GM19438 (cell line): ENCODE results near the gene TF.
"Not testable (repeated sequence)": the region's sequence is repeated elsewhere in the genome, so short reads cannot be mapped to it uniquely, and the experiment has no call there.

ENCODE experiments used
- ATAC-seq: cut with Tn5 transposase; IDR thresholded peaks from one replicate; pipeline ENCODE4 v1.9.1; 2021; ENCODE audit warnings: low read depth; ENCODE audit not compliant: unreplicated experiment

The TF gene

DNA sequence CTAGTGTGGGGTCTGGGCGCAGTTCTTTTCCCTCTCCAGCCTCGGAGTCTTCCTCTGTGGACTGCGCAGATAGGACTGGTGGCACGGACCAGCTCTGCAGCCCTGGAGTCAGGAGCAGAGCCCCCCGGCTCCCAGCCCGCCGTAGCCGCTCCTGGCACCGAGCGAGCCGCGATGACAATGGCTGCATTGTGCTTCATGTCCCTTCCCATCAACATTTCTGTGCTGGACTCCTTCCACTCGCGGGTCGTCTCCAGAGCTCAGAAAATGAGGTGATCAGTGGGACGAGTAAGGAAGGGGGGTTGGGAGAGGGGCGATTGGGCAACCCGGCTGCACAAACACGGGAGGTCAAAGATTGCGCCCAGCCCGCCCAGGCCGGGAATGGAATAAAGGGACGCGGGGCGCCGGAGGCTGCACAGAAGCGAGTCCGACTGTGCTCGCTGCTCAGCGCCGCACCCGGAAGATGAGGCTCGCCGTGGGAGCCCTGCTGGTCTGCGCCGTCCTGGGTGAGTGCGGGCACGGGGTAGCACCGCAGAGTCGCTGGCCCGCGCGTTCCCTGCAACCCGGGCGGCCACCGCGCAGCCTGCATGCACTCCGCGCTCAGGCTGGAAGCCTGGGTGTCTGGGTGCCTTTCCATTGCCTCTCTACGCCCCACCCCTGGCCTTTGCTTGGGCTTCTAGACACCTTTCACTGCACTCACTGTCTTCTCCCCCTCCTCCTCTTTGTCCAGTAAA is at the start of gene TF:
TSS of gene TF (plus strand) at position 413 of the 731 bp plus-strand sequence. CDS start at position 461, 48 bp downstream.
- ATAC-seq, result no peak

DNA sequence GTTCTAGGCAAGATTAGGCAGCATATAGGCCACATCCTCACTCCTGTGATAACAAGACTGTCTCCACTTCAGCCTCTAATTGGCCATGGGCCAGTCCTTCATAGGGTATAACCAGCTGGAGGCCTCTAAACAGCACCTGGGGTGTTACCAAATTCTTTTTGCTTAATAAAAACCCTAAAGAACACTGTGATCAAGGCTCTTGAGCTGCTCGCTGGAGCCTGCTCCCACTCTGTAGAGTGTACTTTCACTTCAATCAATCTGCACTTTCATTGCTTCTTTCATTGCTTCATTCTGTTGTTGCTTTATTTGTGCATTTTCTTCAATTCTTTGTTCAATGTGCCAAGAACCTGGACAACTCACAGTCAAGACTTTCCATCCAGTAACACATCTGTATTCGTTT is 48.2 kb upstream of the TF start:
- ATAC-seq, result no peak

DNA sequence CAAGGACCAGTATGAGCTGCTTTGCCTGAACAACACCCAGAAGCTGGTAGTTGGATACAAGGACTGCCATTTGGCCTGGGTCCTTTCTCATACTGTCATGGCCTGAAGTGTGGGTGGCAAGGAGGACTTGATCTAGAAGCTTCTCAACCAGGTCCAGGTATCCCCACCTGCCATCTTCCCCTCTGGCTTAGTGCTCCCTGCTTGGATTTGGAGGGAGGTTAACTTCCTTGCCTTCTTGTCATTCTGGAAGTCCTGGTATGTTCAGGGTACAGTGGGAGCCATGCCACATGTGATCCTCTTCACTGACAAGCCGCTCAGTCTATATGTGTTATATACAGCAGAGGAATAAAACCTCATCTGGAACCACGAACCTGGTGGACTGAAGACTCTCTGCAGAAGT is 46.7 kb upstream of the TF start:
- ATAC-seq, result no peak

DNA sequence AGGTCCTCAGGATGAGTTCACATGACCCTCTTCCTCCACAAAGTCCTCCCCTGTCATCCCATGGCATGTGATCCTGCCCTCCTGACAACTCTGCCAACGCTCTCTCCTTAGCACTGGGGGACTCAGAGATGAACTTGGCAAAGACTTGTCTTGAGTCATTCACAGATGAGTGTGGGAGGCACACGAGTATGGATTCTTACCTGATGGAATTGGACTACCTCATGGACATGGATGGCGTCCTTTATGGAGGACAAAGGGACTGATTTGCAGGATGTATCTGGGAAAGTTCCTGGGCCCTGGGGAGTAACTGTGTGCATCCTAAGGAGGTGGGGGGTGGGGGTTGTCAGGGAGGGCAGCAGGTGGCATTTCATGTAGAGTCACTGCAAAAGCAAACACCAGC is 46.3 kb upstream of the TF start:
- ATAC-seq, result no peak

DNA sequence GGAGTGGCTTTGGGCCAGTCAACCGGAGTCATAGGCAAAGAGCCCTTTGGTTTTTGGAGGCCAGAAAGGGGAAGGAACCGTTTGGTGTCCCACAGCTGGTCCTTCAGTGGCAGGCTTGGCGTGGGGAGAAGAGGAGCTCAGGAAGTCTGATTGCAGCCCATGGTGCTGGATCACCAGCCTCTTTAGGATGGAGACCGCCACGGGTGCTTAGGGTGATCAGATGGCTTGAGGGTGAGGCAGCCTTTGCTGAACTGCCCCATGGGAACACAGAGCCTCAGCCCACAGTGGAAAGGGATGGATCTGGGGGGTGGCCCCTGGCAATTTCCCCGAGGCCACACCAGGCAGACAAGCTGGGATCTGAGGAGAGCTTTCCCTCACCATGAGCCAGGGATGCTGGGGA is 45.8 kb upstream of the TF start:
- no peak for ATAC-seq

DNA sequence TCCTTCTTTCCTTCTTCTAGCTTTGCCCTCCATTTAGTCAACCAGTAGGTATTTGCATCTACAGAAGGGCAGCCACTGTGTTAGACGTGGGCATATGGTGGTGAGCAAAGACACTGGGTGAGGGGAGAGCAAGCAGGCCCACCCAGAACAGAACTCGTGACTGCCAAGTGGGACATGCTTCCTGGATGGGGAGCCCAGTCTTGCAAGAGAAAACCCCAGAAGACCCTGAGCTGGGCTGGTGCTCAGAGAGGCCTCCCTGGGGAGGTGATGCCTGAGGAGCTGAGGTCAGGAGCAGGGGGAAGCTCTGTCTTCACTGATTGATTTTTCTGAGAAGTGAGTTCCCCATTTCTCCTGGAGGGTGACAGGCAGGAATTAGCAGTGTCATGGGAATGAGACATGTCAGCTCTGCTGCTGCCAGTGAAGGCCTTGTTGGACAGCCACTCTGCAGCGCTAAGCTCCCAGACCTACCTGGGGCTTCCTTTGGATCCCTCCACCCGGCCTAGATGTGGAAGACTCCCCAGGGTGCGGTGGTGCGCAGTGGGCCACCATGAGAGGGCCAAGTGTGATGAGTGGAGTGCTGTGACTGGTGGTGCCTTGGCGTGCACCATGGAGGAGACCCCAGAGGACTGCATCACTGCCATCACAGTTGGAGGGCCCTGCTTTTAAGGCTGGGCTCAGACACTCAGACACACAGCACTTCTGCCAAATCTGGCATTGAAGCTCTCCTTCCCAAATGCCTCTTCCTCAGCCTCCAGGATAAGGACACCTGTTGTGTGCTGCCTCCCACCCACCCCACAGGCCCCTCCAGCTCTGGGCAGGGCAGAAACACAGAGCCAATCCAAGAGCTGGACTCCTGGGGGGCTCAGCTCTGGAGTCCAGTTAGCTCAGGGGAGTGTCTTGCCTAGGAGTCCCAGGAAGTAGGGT is 44.5 kb upstream of the TF start:
- no peak for ATAC-seq

DNA sequence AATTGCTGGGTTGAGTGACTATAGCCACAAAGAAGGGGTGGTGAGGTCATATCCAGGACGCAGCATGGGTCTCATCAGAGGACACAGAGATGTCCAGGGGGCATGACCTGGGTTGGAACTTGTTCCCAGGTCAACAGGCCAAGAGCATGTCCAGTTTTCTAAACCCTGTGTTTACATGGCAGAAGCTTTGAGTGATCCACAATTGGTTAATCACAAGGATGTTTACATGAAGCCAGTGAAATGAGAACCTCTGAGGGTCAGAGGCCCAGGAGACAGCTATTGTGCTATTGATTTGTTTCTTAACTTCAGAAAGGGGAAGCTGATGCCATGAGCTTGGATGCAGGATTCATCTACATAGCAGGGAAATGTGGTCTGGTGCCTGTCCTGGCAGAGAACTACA is 42.3 kb upstream of the TF start:
- no peak for ATAC-seq

DNA sequence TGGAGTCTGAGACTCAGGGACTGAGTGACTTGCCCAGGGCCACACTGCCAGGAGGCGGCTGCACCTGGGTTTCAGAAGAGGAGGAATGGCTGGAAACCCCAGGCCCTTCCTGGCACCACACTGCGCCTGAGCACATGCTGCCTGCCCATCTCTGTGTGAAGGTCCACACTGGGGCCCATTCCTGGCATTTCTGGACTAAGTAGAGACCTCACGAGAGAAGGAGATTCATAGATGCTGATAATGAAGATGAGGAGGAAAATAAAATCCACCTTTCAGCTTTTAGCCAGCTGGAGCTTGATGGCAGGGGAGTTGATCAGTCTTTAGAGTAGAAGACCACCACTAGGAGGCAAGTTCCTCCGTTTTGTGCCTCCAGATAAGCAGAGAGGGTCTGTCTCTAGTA is 40.2 kb upstream of the TF start:
- ATAC-seq, result no peak

DNA sequence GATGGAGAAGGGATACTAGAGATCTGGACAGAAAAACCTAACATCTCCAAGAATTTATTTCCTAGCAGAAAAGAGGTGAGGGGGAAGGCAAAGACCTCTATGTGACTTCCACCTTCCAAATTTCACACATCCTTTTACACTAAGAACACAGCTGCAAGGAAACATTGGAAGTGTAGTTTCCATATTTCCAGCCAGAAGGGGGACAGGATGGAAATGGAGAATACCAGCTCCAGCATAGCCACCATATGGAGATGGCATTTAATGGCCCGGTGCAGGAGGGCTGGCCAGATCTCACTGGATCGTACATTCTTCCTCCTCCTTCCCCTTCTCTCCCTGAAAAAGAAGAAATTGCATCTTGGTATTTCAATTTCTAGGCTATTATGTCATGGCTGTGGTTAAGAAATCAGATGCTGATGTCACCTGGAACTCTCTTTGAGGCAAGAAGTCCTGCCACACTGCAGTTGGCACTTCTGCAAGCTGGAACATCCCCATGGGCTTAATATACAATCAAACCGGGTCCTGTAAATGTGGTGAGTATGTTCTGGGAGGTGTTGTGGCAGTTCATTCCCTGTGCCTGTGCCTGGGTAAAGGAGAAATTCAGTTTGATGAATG is 36.9 kb upstream of the TF start:
- ATAC-seq, result no peak

DNA sequence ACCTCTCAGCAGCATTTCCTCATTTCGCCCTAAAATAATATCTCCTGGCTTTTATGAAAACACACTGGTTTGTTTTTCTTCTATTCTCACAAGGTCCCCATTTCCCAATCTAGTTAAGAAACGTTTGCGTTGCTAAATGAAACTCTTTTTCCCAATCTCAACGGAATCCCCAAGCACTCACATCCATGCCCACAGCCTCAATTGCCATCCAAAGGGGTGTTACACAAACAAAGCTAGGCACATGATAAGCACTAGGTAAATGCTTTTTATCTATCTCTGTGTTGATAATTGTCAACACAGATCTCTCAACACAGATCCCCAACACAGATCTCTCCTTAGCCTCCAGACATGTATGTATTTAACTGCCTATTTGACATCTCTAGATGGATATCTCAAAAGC is 35.2 kb upstream of the TF start:
- ATAC-seq, result no peak

DNA sequence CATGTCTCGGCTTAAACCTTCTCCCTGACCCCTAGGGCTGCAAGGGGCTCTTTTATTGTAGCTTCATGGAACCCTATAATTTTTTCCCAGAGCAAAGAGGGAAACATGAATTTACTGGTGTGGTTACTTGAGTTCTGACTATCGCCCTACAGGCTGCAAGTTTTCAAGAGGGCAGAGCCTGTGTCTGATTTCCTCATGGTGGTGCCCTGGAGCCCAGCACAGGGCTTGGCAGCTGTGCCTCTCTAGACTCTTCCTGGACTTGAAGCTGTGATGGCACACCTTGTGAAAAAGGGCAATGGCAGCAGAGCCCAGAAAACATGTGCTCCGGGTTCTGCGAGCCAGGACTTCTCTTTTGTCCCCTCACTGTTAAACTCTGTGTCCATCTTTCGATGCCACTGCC is 34.2 kb upstream of the TF start:
- no peak for ATAC-seq

DNA sequence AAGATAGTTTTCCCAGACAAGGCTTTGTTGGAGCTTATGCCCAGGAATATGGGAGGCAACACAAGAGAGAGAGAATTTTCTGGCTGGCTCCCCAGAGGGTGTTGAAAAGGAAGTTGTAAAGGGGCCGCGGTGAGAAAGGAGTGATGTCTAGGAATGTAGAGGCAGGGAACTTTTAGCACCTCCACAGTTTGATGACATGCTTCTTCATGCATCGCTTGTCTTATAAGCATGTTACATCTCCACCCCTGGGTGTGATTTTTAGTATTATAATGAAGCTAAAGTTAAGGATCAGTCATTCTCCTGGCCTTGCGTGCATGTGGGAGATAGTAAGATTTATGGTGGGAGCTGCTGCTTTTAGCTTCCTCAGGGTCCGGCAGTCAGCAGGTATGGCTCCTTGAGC is 32.8 kb upstream of the TF start:
- ATAC-seq, result no peak

DNA sequence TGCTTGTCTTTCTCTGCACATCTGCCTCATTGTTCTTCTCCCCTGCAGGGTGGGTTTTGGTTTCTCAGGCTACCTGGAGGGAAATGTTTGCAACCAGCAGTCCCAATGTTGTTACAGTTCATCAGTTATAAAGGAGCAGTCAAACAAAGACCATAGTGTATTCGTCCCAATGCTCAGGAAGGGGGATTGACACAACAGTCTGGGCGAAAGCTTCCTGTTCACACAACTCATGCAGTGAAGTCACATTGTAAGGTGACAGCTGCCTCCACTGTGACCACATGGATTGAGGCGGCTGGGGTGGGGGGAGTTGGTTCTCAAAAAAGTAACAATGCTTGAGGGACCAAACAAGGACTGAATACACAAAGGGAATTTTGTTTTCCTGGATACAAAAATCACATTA is 28.8 kb upstream of the TF start:
- no peak for ATAC-seq

DNA sequence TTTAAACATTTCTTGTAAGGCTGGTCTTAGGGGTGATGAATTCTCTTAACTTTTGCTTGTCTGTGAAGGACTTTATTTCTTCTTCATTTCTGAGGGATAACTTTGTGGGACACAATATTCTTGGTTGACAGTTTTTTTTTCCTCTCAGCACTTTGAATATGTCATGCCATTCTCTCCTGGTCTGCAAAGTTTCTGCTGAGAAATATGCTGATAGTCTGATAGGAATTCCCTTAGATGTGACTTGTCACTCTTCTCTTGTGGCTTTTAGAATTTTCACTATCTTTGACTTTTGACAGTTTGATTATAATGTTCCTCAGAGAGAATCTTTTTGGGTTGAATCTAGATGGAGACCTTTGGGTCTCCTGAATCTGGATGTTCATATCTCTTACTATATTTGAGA is 23.3 kb upstream of the TF start:
- ATAC-seq, result no peak

DNA sequence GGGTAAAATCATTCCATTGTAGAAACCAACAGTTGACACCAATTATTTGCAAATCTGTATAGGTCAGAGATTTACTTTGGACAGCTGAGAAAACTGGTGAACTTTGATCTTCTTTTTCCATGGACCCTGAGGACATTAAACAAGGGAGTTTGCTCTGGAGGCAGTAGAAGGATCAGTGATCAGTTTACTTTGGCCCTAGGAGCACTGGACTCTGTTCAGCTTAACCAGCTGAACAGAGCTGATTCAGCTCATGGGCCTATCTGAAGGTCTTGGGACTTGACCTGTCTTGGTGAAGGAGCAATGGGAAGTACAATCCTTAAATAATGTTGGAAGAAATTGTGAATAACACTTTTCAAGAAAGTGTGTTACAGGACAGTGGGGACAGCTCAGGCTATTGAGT is 15.2 kb upstream of the TF start:
- no peak for ATAC-seq

DNA sequence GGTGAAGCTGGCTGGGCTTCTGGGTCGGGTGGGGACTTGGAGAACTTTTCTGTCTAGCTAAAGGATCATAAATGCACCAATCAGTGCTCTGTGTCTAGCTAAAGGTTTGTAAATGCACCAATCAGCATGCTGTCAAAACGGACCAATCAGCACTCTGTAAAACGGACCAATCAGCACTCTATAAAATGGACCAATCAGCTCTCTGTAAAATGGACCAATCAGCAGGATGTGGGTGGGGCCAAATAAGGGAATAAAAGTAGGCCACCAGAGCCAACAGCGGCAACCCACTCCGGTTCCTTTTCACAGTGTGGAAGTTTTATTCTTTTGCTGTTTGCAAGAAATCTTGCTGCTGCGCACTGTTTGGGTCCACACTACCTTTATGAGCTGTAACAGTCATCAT is 14.0 kb upstream of the TF start:
- not testable (repeated sequence) for ATAC-seq

DNA sequence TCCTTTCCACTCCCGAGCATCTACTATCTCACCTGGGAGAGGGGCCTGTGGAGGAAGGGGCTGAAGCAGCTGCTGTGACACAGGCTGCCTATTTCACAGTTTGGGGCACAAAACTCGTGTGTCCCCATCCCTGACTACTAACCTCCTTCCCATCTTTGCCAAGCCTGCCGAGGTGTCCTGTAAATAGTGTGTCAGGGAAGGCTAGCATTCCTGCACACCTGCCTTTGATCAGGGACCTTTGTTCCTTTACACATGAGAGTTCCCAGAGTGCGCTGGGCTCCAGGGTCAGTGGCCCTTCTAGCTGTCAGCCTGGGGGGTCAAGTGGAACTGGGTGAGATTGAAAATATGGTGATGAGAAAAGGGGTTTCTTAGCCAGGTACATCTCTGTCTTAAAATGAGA is 13.0 kb upstream of the TF start:
- ATAC-seq, result no peak

DNA sequence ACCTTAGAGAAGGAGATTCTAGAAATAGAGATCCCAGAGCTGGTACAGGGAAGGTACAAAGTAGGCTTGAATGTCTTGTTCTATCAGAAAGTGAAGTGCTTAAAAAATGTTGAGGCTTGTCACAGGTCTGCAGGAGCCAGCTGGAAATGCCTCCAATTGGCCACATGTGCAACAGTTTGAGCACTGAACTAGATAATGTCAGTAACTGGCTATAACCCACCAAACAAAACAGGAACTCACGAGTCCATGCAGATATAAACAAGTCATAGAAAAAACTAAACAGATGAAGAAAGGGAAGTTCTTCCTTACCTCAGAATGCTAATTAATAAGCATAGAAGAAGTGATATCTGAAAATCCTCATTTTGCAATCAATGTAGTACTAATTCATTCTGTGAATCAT is 11.9 kb upstream of the TF start:
- no peak for ATAC-seq

DNA sequence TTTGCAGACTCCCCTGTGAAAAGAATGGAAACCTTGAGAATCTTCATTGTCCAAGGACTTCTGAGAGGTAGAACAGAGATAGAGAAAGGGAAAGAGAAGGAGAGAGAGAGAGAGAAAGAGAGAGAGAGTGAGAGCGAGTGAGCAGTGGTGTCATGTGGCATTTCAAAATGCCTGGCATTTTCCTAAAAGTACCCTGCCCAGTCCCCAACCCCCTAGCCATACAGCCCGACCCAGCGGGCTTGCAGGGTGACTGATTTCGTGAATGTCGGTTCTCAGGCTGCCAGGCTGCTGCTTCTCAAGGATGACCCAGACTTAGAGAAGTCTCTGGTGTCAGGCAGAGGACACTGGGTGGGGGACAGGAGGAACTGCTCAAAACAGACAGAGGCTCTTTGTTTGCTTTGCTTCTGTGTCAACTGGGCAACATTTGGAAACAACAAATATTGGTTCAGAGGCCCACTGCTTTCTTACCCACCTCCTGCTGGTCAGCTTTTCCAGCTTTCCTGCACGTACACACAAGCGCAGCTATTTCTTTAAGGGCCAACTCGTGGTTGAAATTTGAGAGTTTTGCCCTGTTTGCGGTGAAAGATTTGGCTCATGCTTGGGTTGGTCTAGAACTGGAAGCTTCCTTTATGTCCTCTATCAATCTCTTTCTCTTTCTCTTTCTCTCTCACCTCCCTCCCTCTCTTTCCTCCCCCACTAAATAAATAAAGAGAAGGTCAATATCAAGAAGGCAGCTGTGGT is 3.7 kb upstream of the TF start:
- ATAC-seq, result no peak

DNA sequence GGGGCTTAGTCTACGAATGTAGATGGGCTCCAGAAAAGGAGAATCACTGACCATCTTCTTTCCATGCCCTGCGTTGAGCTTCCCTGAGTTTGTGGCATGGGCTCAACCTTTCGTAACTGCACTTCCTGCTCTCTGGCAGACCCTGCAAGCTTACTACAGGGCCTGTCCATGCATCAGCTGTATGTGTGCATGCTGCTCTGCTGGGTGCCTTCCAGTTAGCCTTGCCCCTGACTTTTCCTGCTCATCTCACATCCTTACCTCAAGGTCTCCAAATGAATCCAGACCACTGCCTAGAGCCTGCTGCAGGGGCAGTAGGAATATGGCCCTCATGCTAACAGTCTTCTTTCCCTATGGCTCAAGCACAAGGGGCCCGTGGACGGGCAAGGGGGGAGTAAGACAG is 2.0 kb upstream of the TF start:
- ATAC-seq, result no peak

DNA sequence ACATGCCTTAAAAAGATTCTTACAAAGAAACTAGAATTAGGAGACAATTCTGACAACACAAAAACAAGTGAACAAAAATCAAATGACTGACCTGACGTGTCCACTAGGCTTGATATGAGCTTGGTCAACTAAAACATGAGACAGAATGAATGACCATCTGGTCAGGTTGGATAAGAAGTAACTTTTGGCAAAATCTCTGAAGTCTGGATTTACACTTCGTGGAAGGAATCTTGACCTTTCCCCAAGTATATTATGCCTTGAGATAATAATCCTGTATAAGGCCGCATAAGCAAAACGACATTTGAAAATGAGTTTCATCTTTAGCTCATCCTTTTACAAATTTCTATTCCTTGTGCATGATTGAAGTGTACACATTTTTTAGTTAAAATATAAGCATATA is 1.1 kb upstream of the TF start:
- no peak for ATAC-seq
